Kidney (tissue), 14 donors: ENCODE results near the gene GSG1. TPM values are rescaled to one million over a fixed set of nuclear protein-coding genes. Genes with fewer than 3 reads are reported as not detected.

Experiments used
- DNase-seq, 5 donors: peaks; one replicate each; pipeline ENCODE4 v3.0.0-alpha.2; 2013 to 2020
- FAIRE-seq: peaks from 2 replicates; lab custom pipeline; 2012; peaks lifted over from hg19 to GRCh38; lab: Jason Lieb, UNC
- H3K27ac ChIP-seq, 2 donors: one replicate each; pipeline ENCODE4 v1.7.0; 2013; ENCODE audit warnings: low read depth in 2 of 2, low read length in 2 of 2, inconsistent platforms in 1 of 2
- H3K27me3 ChIP-seq: one replicate; pipeline ENCODE4 v1.7.1; 2013; ENCODE audit warnings: low read length, inconsistent platforms; ENCODE audit not compliant: control insufficient read depth, insufficient read depth
- H3K36me3 ChIP-seq, 3 donors: one replicate each; pipeline versions ENCODE4 v1.7.0 to v1.7.1; 2013; ENCODE audit warnings: low read length in 3 of 3, control low read depth in 1 of 3, inconsistent platforms in 1 of 3; ENCODE audit not compliant: insufficient read depth in 3 of 3, control insufficient read depth in 2 of 3
- H3K4me1 ChIP-seq, 3 donors: one replicate each; pipeline versions ENCODE4 v1.7.0 to v1.7.1; 2013; ENCODE audit warnings: low read length in 3 of 3, inconsistent platforms in 1 of 3, low read depth in 1 of 3; ENCODE audit not compliant: control insufficient read depth in 2 of 3, insufficient read depth in 2 of 3
- H3K4me3 ChIP-seq, 3 donors: one replicate each; pipeline versions ENCODE4 v1.7.0 to v1.8.1; 2013; ENCODE audit warnings: low read length in 3 of 3, control low read depth in 1 of 3, inconsistent platforms in 1 of 3
- H3K9ac ChIP-seq, 3 donors: one replicate each; pipeline versions ENCODE4 v1.7.0 to v1.7.1; 2013; ENCODE audit warnings: low read length in 3 of 3, control low read depth in 1 of 3, inconsistent platforms in 1 of 3
- H3K9me3 ChIP-seq, 3 donors: one replicate each; pipeline versions ENCODE4 v1.7.0 to v1.7.1; 2013; ENCODE audit warnings: low read length in 3 of 3, control low read depth in 1 of 3, inconsistent platforms in 1 of 3; ENCODE audit not compliant: control insufficient read depth in 2 of 3, insufficient read depth in 1 of 3
- CTCF ChIP-seq: IDR thresholded peaks from 3 replicates; pipeline ENCODE4 v1.5.1; 2012; ENCODE audit warnings: mild to moderate bottlenecking, moderate library complexity, borderline replicate concordance; ENCODE audit not compliant: insufficient read depth; ENCODE audit errors: extremely low read depth
- intact Hi-C: fragments of 100-400 bp; cut with DNase I; formaldehyde crosslinking; loops from one replicate; pipeline ENCODE4 v1.11.1; 2022
- polyA plus RNA-seq: library from polyadenylated mRNA; stranded (reverse); fragments of 350-450 nt; fragmentation: Illumina TruSeq; extraction: RNeasy Lipid Tissue Mini Kit (QIAGEN cat#74804); gene quantifications from one replicate; pipeline ENCODE4 v1.2.3, GENCODE V29; 2014; ENCODE audit warnings: low read depth, low replicate concordance; ENCODE audit not compliant: insufficient read depth
- total RNA-seq: library from RNA; stranded (reverse); fragmentation: NEBNext Ultra II Directional; extraction: Animal tissue kit (Norgen Biotek cat#: 25700); gene quantifications from one replicate; pipeline ENCODE4 v1.2.1, GENCODE V29; 2021
- donor health status: control.
- donor health status: control.
- donor health status: control.
- donor health status: control.
- donor health status: control.
- donor health status: DM: yes; HTN: yes; CAD: no.
- donor health status: Normal renal cell carcinoma (clear cell type).

Gene GSG1
- total and polyA plus RNA-seq, 2 donors from 2014 or later = 0.19 to 0.34 TPM

- H3K4me3 ChIP-seq = peak overlapping the region in 2 of 3 donors; percentile 52 to 54
- H3K9ac ChIP-seq = peak overlapping the region in 2 of 3 donors; percentile 50 to 57
- H3K27me3 ChIP-seq = no peaks in the 10 kb centered on the region
- H3K9me3 ChIP-seq = no peaks in the 10 kb centered on the region
- FAIRE-seq (no peak), DNase-seq (peak in 3 of 5 donors; percentile 35 to 47 (median 46))
- peak overlapping the region; percentile 89 to 94 for H3K27ac ChIP-seq
- no peaks in the 10 kb centered on the region for H3K36me3 ChIP-seq
- TF ChIP-seq CTCF = no peak
- intact Hi-C loops = loop anchor here (5.0 kb wide), 1 partner anchor 112 kb away; no protein-coding TSS in a partner anchor
- H3K4me1 ChIP-seq = peaks cover 17 to 32% (median 19%) of the 10 kb centered on the region in 3 donors
These were observed 3.4 kb downstream of the GSG1 start for GRCh38 chr12:13099844-13100604.

GRCh38 chr12:13099066-13099843 lies 4.2 kb downstream of the GSG1 start:
- Histone ChIP-seq H3K9me3 (no peaks in the 10 kb centered on the region), H3K4me1 (peaks cover 17 to 32% (median 19%) of the 10 kb centered on the region in 3 donors), H3K27ac (peak overlapping the region; percentile 69 to 70), H3K9ac (no peak overlapping the region), H3K36me3 (no peaks in the 10 kb centered on the region), H3K4me3 (no peak overlapping the region), H3K27me3 (no peaks in the 10 kb centered on the region)
- TF ChIP-seq CTCF = no peak
- intact Hi-C loops = loop anchor here (5.0 kb wide), 1 partner anchor 113 kb away; no protein-coding TSS in a partner anchor
- peak in 1 of 5 donors; percentile 62 for DNase-seq
- no peak for FAIRE-seq

- Histone ChIP-seq H3K9me3 (no peaks in the 10 kb centered on the region), H3K27ac (peak overlapping the region; percentile 77 to 78), H3K9ac (no peak overlapping the region), H3K4me1 (peaks cover 17 to 32% (median 19%) of the 10 kb centered on the region in 3 donors), H3K36me3 (no peaks in the 10 kb centered on the region), H3K4me3 (peak overlapping the region in 2 of 3 donors; percentile 21 to 37), H3K27me3 (no peaks in the 10 kb centered on the region)
- intact Hi-C loops = loop anchor here (5.0 kb wide), 1 partner anchor 115 kb away; no protein-coding TSS in a partner anchor
- no peak for FAIRE-seq
- TF ChIP-seq CTCF = no peak
- no peak for DNase-seq
These were observed 5.9 kb downstream of the GSG1 start for GRCh38 chr12:13097491-13098011.
